GM23338 (cell line): ENCODE data around the gene NFKBIA. TPM values are rescaled to one million over a fixed set of nuclear protein-coding genes. Genes with fewer than 3 reads are reported as not detected.

Experiments
- ATAC-seq: fragments of 200-7000 bp; cut with Tn5 transposase; 3 replicates; pipeline ENCODE4 v1.9.1; 2020
- DNase-seq: peaks from one replicate; pipeline ENCODE4 v3.0.0-alpha.2; 2015; ENCODE audit warnings: low spot score
- H2AFZ ChIP-seq: fragments of 200-600 bp; sonication (generic); 2 replicates; pipeline ENCODE4 v1.8.0; 2016; ENCODE audit warnings: antibody characterized with exemption, mild to moderate bottlenecking, moderate library complexity
- H3F3A ChIP-seq: fragments of 200-600 bp; sonication (generic); replicated peaks from 2 replicates; pipeline ENCODE4 v1.8.0; 2017; ENCODE audit warnings: antibody characterized with exemption, mixed run types, low read depth
- H3K27ac ChIP-seq: fragments of 200-600 bp; sonication (generic); 2 replicates; pipeline ENCODE4 v1.6.1; 2016; ENCODE audit warnings: low read depth
- H3K27me3 ChIP-seq: fragments of 200-600 bp; sonication (generic); 2 replicates; pipeline ENCODE4 v1.8.0; 2016; ENCODE audit warnings: mild to moderate bottlenecking, mixed run types, moderate library complexity; ENCODE audit not compliant: insufficient read depth
- H3K36me3 ChIP-seq: fragments of 200-600 bp; sonication (generic); 2 replicates; pipeline ENCODE4 v1.8.0; 2016; ENCODE audit warnings: mild to moderate bottlenecking; ENCODE audit not compliant: insufficient read depth
- H3K4me1 ChIP-seq: fragments of 200-600 bp; sonication (generic); 2 replicates; pipeline ENCODE4 v1.8.0; 2016; ENCODE audit warnings: mild to moderate bottlenecking, moderate library complexity; ENCODE audit not compliant: insufficient read depth
- H3K4me2 ChIP-seq: fragments of 200-600 bp; sonication (generic); 2 replicates; pipeline ENCODE4 v1.7.1; 2017; ENCODE audit warnings: mixed run types
- H3K4me3 ChIP-seq: fragments of 200-600 bp; sonication (generic); 2 replicates; pipeline ENCODE4 v1.6.1; 2016; ENCODE audit warnings: mixed run types
- H3K79me2 ChIP-seq: fragments of 200-600 bp; sonication (generic); replicated peaks from 2 replicates; pipeline ENCODE4 v1.8.0; 2017; ENCODE audit warnings: mild to moderate bottlenecking; ENCODE audit not compliant: insufficient read depth
- H3K9me2 ChIP-seq: fragments of 200-600 bp; sonication (generic); 2 replicates; pipeline ENCODE4 v1.8.0; 2017; ENCODE audit not compliant: insufficient read depth
- H4K20me1 ChIP-seq: fragments of 200-600 bp; sonication (generic); replicated peaks from 2 replicates; pipeline ENCODE4 v1.8.0; 2017; ENCODE audit warnings: mild to moderate bottlenecking; ENCODE audit not compliant: insufficient read depth
- H3K27ac Mint-ChIP-seq: 2 replicates; pipeline ENCODE4 v1.8.0; 2020; ENCODE audit warnings: inconsistent platforms, mild to moderate bottlenecking, moderate library complexity, mixed read lengths
- H3K27me3 Mint-ChIP-seq: 3 replicates; pipeline ENCODE4 v1.8.0; 2022; ENCODE audit warnings: low read depth, mild to moderate bottlenecking, moderate library complexity, mixed read lengths, inconsistent platforms; ENCODE audit not compliant: insufficient read depth, poor library complexity
- H3K36me3 Mint-ChIP-seq: 3 replicates; pipeline ENCODE4 v1.8.0; 2021; ENCODE audit warnings: low read depth, mild to moderate bottlenecking, inconsistent platforms, moderate library complexity, mixed read lengths
- H3K4me1 Mint-ChIP-seq: 3 replicates; pipeline ENCODE4 v1.8.0; 2020; ENCODE audit warnings: mild to moderate bottlenecking, inconsistent platforms, mixed read lengths
- H3K4me3 Mint-ChIP-seq: 3 replicates; pipeline ENCODE4 v1.8.0; 2021; ENCODE audit warnings: moderate library complexity, mild to moderate bottlenecking, inconsistent platforms, mixed read lengths
- H3K9me3 Mint-ChIP-seq: 3 replicates; pipeline ENCODE4 v1.8.0; 2020; ENCODE audit warnings: moderate library complexity, mild to moderate bottlenecking, inconsistent platforms, mixed read lengths
- CREB1 ChIP-seq: fragments of 250-450 bp; sonication (Bioruptor Pico); IDR thresholded peaks from 2 replicates; pipeline ENCODE4 v1.5.0; 2020; ENCODE audit warnings: low read depth, mild to moderate bottlenecking, moderate library complexity
- CTCF ChIP-seq, 2 experiments: fragments of 200-600 bp in 1 of 2; sonication (generic) in 1 of 2; conservative IDR thresholded peaks; 2 replicates each; pipeline versions ENCODE4 v1.5.1 to v1.6.1; 2016 to 2017; ENCODE audit warnings: antibody characterized with exemption in 2 of 2, low read depth in 2 of 2, mild to moderate bottlenecking in 2 of 2, moderate library complexity in 1 of 2
- ETS1 ChIP-seq: IDR thresholded peaks from 2 replicates; pipeline ENCODE4 v1.6.1; 2016; ENCODE audit warnings: antibody characterized with exemption
- EZH2 ChIP-seq: fragments of 200-600 bp; sonication (generic); IDR thresholded peaks from one replicate; pipeline ENCODE4 v1.8.0; 2017; ENCODE audit warnings: antibody characterized with exemption, mild to moderate bottlenecking, low read depth; ENCODE audit not compliant: unreplicated experiment
- EZH2phosphoT487 ChIP-seq: fragments of 200-600 bp; sonication (generic); IDR thresholded peaks from one replicate; pipeline ENCODE4 v1.8.1; 2018; ENCODE audit warnings: antibody characterized with exemption; ENCODE audit not compliant: unreplicated experiment
- JUNB ChIP-seq: IDR thresholded peaks from one replicate; pipeline ENCODE4 v1.6.1; 2016; ENCODE audit warnings: antibody characterized with exemption; ENCODE audit not compliant: unreplicated experiment
- NANOG ChIP-seq: IDR thresholded peaks from 2 replicates; pipeline ENCODE4 v1.6.1; 2016; ENCODE audit warnings: antibody characterized with exemption, borderline replicate concordance
- POLR2AphosphoS5 ChIP-seq: IDR thresholded peaks from 2 replicates; pipeline ENCODE4 v1.6.1; 2016; ENCODE audit warnings: antibody characterized with exemption, low read depth
- REST ChIP-seq: IDR thresholded peaks from one replicate; pipeline ENCODE4 v1.6.1; 2018; ENCODE audit warnings: antibody characterized with exemption; ENCODE audit not compliant: unreplicated experiment
- STAT1 ChIP-seq: IDR thresholded peaks from one replicate; pipeline ENCODE4 v1.6.1; 2016; ENCODE audit warnings: antibody characterized with exemption; ENCODE audit not compliant: unreplicated experiment
- ZNF114 ChIP-seq: fragments of 250-450 bp; sonication (Bioruptor Pico); IDR thresholded peaks from 2 replicates; pipeline ENCODE4 v1.5.0; 2020; ENCODE audit warnings: mild to moderate bottlenecking, moderate library complexity
- ZNF331 ChIP-seq: fragments of 250-450 bp; sonication (Bioruptor Pico); IDR thresholded peaks from 2 replicates; pipeline ENCODE4 v1.5.0; 2020; ENCODE audit warnings: low read depth, mild to moderate bottlenecking, moderate library complexity
- ZNF462 ChIP-seq: fragments of 250-450 bp; sonication (Bioruptor Pico); IDR thresholded peaks from 2 replicates; pipeline ENCODE4 v1.5.0; 2020; ENCODE audit warnings: mild to moderate bottlenecking, moderate library complexity
- polyA plus RNA-seq: library from polyadenylated mRNA; unstranded; fragments of >200 nt; fragmentation: Nextera tagmentation; extraction: Ambion mirVana; gene quantifications from 2 replicates; pipeline ENCODE4 v1.2.1, GENCODE V29; 2016
- total RNA-seq: library from RNA; depleted of rRNA; stranded (reverse); fragments of >200 nt; shearing (Covaris generic); gene quantifications from 2 replicates; pipeline ENCODE4 v1.2.3, GENCODE V29; 2014

The NFKBIA gene
- total and polyA plus RNA-seq, 2 experiments from 2014 or later, result 33.4 to 41.3 TPM

- Mint-ChIP-seq H3K27me3 (peaks cover 9% of the 10 kb centered on the region), H3K27ac (no peak overlapping the region), H3K9me3 (no peaks in the 10 kb centered on the region), H3K4me1 (peaks cover 40% of the 10 kb centered on the region), H3K36me3 (no peaks in the 10 kb centered on the region), H3K4me3 (no peak overlapping the region)
- H3K27me3 ChIP-seq, result no peaks in the 10 kb centered on the region
- peaks cover 4% of the 10 kb centered on the region; the same call in 1 of the 2 replicates for H3F3A ChIP-seq
- TF ChIP-seq ZNF331 (CRISPR knock-in tag) (no peak), ZNF462 (CRISPR knock-in tag) (no peak), STAT1 (no peak), EZH2 (no peak), NANOG (no peak), JUNB (no peak), ETS1 (no peak), ZNF114 (CRISPR knock-in tag) (no peak), REST (no peak), EZH2phosphoT487 (no peak), CTCF (conservative IDR thresholded peaks at IDR 0.05; ENCODE audit: low read depth in 2 of 2) (no peak), POLR2AphosphoS5 (no peak), CREB1 (CRISPR knock-in tag) (no peak)
- ATAC-seq (no peak), DNase-seq (no peak)
- no peaks in the 10 kb centered on the region for H3K9me2 ChIP-seq
- no peaks in the 10 kb centered on the region for H3K36me3 ChIP-seq
- no peak overlapping the region for H3K4me2 ChIP-seq
- peaks cover 14% of the 10 kb centered on the region for H3K4me1 ChIP-seq
- 0 out of 2 replicates have a peak overlapping the region, but pooled peaks have one; percentile 25 for H2AFZ ChIP-seq
- H3K27ac ChIP-seq, result no peak overlapping the region
- H3K79me2 ChIP-seq, result no peaks in the 10 kb centered on the region
- H4K20me1 ChIP-seq, result no peaks in the 10 kb centered on the region
- no peak overlapping the region for H3K4me3 ChIP-seq
Observed at GRCh38 chr14:35410858-35411257, 6.3 kb upstream of the NFKBIA start.
